Cardiac muscle cell (in vitro differentiated cells and primary cell): Measurements from ENCODE around the gene KLHL36. TPM values are rescaled to one million over a fixed set of nuclear protein-coding genes. Genes with fewer than 3 reads are reported as not detected.
"Not testable (repeated sequence)": the region's sequence is repeated elsewhere in the genome, so short reads cannot be mapped to it uniquely, and the experiment has no call there.

Source experiments
- DNase-seq, 2 donors: peaks; one replicate each; pipeline versions ENCODE4 v3.0.0 to v3.0.0-alpha.2; 2010 to 2017; ENCODE audit warnings: low read depth in 1 of 2, low spot score in 1 of 2
- H3K27ac ChIP-seq: fragments of 200-600 bp; sonication (generic); 2 replicates; pipeline ENCODE4 v1.5.1; 2016
- H3K27me3 ChIP-seq: fragments of 200-600 bp; sonication (generic); 2 replicates; pipeline ENCODE4 v1.6.0; 2016; ENCODE audit warnings: control low read depth
- H3K36me3 ChIP-seq: fragments of 200-600 bp; sonication (generic); 2 replicates; pipeline ENCODE4 v1.5.1; 2016; ENCODE audit warnings: control low read depth
- H3K4me1 ChIP-seq: fragments of 200-600 bp; sonication (generic); 2 replicates; pipeline ENCODE4 v1.8.1; 2017; ENCODE audit warnings: low read depth, mild to moderate bottlenecking, mixed run types
- H3K4me3 ChIP-seq: fragments of 200-600 bp; sonication (generic); 2 replicates; pipeline ENCODE4 v1.5.1; 2016; ENCODE audit warnings: mild to moderate bottlenecking
- H3K9me3 ChIP-seq: fragments of 200-600 bp; sonication (generic); 2 replicates; pipeline ENCODE4 v1.5.1; 2017; ENCODE audit warnings: low read depth, mild to moderate bottlenecking, control low read depth
- CTCF ChIP-seq: IDR thresholded peaks from 2 replicates; pipeline ENCODE4 v1.5.1; 2012; ENCODE audit warnings: low read depth, mild to moderate bottlenecking, low read length
- polyA plus RNA-seq: library from polyadenylated mRNA; unstranded; fragments of >200 nt; fragmentation: Nextera tagmentation; extraction: Ambion mirVana; gene quantifications from 2 replicates; pipeline ENCODE4 v1.2.1, GENCODE V29; 2016
- total RNA-seq: library from RNA; depleted of rRNA; stranded (reverse); fragments of >200 nt; gene quantifications from 2 replicates; pipeline ENCODE4 v1.2.3, GENCODE V29; 2016

The KLHL36 gene
- total and polyA plus RNA-seq, 2 experiments from 2014 or later, result 14.5 to 53.9 TPM

- no peaks in the 10 kb centered on the region for H3K9me3 ChIP-seq
- no peaks in the 10 kb centered on the region for H3K4me1 ChIP-seq
- DNase-seq, result no peak
- no peak for TF ChIP-seq CTCF
- no peaks in the 10 kb centered on the region for H3K36me3 ChIP-seq
- no peak overlapping the region for H3K4me3 ChIP-seq
- no peak overlapping the region for H3K27ac ChIP-seq
- no peaks in the 10 kb centered on the region for H3K27me3 ChIP-seq
These were observed 17.2 kb upstream of the KLHL36 start for GRCh38 chr16:84631153-84631466.

DNA sequence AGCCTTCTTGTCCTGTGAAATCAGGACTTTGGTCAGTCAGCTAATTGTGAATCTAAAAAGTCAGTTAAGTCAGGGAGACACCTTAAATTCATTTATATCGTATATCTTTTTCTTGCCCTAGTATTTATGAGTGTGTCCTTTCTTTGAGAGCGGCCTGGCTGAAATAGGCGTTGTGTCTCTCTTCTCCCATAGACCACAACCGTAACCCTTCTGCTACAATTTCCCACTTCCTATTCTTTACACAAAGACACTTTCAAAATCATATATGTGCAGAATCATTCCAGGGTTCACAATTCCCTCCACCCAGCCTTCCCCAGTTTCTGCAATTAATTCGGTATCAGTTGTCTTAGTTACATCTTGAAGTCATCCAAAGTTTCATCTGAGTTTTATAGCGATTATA is 16.4 kb upstream of the KLHL36 start:
- no peak overlapping the region for H3K4me3 ChIP-seq
- no peak for TF ChIP-seq CTCF
- H3K9me3 ChIP-seq, result no peaks in the 10 kb centered on the region
- no peaks in the 10 kb centered on the region for H3K36me3 ChIP-seq
- no peak for DNase-seq
- no peaks in the 10 kb centered on the region for H3K4me1 ChIP-seq
- H3K27ac ChIP-seq, result no peak overlapping the region
- H3K27me3 ChIP-seq, result no peaks in the 10 kb centered on the region

- not testable (repeated sequence) for H3K4me3 ChIP-seq, H3K27ac ChIP-seq, H3K27me3 ChIP-seq, H3K36me3 ChIP-seq, H3K4me1 ChIP-seq, DNase-seq, H3K9me3 ChIP-seq
These were observed 15.4 kb upstream of the KLHL36 start for GRCh38 chr16:84632862-84633261.

DNA sequence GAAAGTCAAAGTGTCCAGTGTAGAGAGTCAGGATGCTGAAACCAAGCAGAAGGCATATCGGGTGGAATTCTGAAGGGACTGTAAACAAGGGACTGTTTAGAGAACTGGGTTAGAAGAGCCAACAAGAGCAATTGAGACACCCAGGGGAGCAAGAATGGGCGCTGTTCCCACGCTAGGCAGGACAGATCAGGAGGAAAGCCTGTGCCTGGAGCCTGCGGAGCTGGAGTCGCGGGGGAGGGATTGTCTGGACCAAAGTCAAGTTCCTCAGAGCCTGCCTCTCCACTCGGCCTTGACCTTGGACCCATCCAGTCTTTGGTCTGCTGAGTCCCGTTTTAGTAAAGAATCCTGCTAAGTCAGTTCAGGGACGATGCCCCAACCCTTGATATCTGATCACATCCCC is 14.7 kb upstream of the KLHL36 start:
- Histone ChIP-seq H3K9me3 (no peaks in the 10 kb centered on the region), H3K27me3 (no peaks in the 10 kb centered on the region), H3K27ac (no peak overlapping the region), H3K4me1 (no peaks in the 10 kb centered on the region), H3K4me3 (no peak overlapping the region), H3K36me3 (no peaks in the 10 kb centered on the region)
- no peak for TF ChIP-seq CTCF
- DNase-seq, result peak in 1 of 2 donors; percentile 84

GRCh38 chr16:84635702-84636101 is 12.6 kb upstream of the KLHL36 start:
- no peak for TF ChIP-seq CTCF
- no peaks in the 10 kb centered on the region for H3K9me3 ChIP-seq
- H3K27me3 ChIP-seq, result no peaks in the 10 kb centered on the region
- no peaks in the 10 kb centered on the region for H3K4me1 ChIP-seq
- no peak overlapping the region for H3K27ac ChIP-seq
- no peak overlapping the region for H3K4me3 ChIP-seq
- no peak for DNase-seq
- H3K36me3 ChIP-seq, result no peaks in the 10 kb centered on the region

- Histone ChIP-seq H3K27me3 (no peaks in the 10 kb centered on the region), H3K27ac (no peak overlapping the region), H3K4me1 (no peaks in the 10 kb centered on the region), H3K4me3 (no peak overlapping the region), H3K9me3 (no peaks in the 10 kb centered on the region), H3K36me3 (no peaks in the 10 kb centered on the region)
- TF ChIP-seq CTCF, result no peak
- no peak for DNase-seq
These were observed 10.6 kb upstream of the KLHL36 start for GRCh38 chr16:84637709-84638108.
